Endothelial cell of umbilical vein (primary cell): ENCODE results near the gene SMOC1.

Source experiments
- JUN ChIP-seq: IDR thresholded peaks from 2 replicates; pipeline ENCODE4 v1.6.1; 2011; ENCODE audit warnings: borderline replicate concordance, low read depth; ENCODE audit not compliant: insufficient read length, insufficient read depth
- POLR2AphosphoS5 ChIP-seq: IDR thresholded peaks from 2 replicates; pipeline ENCODE4 v1.6.1; 2012; ENCODE audit warnings: low read depth, mild to moderate bottlenecking, control low read depth, low read length, moderate library complexity; ENCODE audit not compliant: insufficient read depth
- TF ChIP-seq, protein P1 (sequence below), 2 donors: IDR thresholded peaks; 1 replicate in 1 of 2; 2 replicates in 1 of 2; pipeline ENCODE4 v1.5.1; 2011; ENCODE audit warnings: low read length in 2 of 2, mild to moderate bottlenecking in 2 of 2, moderate library complexity in 2 of 2, control low read depth in 1 of 2, inconsistent platforms in 1 of 2, low read depth in 1 of 2; ENCODE audit not compliant: insufficient read depth in 1 of 2; ENCODE audit errors: extremely low read depth in 1 of 2

DNA sequence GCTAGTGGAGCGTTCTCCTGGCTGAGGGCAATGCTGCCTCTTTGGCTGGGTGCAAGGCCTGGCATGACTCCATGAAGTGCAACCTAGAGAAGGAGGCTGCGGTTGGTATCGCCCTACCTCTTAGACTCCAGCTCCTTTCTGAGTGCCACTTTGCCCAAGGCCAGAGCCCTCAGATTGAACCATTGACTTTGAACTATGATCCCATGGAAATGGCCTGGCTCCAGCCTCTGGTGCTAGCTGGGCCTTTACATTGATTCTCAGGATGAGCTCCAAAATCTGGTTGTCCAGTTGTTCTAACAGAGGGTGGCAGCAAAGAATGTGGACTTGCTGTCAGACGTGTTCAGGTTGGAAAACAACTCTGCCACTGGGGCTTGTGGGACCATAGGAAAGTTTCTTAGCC, 16.1 kb upstream of the SMOC1 start:
- TF ChIP-seq, protein P1, sequence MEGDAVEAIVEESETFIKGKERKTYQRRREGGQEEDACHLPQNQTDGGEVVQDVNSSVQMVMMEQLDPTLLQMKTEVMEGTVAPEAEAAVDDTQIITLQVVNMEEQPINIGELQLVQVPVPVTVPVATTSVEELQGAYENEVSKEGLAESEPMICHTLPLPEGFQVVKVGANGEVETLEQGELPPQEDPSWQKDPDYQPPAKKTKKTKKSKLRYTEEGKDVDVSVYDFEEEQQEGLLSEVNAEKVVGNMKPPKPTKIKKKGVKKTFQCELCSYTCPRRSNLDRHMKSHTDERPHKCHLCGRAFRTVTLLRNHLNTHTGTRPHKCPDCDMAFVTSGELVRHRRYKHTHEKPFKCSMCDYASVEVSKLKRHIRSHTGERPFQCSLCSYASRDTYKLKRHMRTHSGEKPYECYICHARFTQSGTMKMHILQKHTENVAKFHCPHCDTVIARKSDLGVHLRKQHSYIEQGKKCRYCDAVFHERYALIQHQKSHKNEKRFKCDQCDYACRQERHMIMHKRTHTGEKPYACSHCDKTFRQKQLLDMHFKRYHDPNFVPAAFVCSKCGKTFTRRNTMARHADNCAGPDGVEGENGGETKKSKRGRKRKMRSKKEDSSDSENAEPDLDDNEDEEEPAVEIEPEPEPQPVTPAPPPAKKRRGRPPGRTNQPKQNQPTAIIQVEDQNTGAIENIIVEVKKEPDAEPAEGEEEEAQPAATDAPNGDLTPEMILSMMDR (IDR thresholded peaks at IDR 0.05; ENCODE audit: extremely low read depth in 1 of 2, insufficient read depth in 1 of 2, low read depth in 1 of 2, low read length in 2 of 2) = no peak
- TF ChIP-seq POLR2AphosphoS5 (no peak), JUN (no peak)
